SK-N-MC (cell line): ENCODE measurements around the gene MYO18B.

Experiments used
- EZH2 ChIP-seq: fragments of 200-600 bp; sonication (generic); IDR thresholded peaks from one replicate; pipeline ENCODE4 v1.6.1; 2017; ENCODE audit warnings: antibody characterized with exemption
- FOXP2 ChIP-seq: optimal IDR thresholded peaks from 2 replicates; pipeline ENCODE3; 2011; ENCODE audit warnings: mild to moderate bottlenecking, moderate library complexity; ENCODE audit not compliant: insufficient read depth; ENCODE audit errors: extremely low read length, control extremely low read depth
- POLR2AphosphoS5 ChIP-seq: IDR thresholded peaks from 2 replicates; pipeline ENCODE4 v1.6.1; 2012; ENCODE audit warnings: mild to moderate bottlenecking, low read depth, low read length, borderline replicate concordance

DNA sequence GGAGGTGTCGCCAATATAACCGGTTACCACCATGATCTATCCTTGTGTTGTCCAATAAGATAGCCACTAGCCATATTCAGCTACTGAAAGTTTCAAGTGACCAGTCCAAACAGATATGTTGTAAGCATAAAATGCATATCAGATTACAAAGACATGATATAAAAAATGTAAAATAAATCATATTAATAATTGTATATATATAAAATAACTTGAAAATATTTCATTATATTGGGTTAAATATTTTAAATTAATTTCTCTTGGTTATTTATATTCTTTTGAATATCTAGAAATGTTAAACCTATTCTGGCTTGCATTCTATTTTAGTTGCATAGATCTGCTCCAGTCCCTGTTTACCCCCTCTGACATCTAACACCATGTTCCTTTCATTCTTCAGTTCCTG, 305.5 kb downstream of the MYO18B start:
- TF ChIP-seq FOXP2 (no peak), EZH2 (no peak), POLR2AphosphoS5 (no peak)
